Measurements from ENCODE around the gene PHOX2A.

- TF ChIP-seq, protein P1, sequence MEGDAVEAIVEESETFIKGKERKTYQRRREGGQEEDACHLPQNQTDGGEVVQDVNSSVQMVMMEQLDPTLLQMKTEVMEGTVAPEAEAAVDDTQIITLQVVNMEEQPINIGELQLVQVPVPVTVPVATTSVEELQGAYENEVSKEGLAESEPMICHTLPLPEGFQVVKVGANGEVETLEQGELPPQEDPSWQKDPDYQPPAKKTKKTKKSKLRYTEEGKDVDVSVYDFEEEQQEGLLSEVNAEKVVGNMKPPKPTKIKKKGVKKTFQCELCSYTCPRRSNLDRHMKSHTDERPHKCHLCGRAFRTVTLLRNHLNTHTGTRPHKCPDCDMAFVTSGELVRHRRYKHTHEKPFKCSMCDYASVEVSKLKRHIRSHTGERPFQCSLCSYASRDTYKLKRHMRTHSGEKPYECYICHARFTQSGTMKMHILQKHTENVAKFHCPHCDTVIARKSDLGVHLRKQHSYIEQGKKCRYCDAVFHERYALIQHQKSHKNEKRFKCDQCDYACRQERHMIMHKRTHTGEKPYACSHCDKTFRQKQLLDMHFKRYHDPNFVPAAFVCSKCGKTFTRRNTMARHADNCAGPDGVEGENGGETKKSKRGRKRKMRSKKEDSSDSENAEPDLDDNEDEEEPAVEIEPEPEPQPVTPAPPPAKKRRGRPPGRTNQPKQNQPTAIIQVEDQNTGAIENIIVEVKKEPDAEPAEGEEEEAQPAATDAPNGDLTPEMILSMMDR (conservative IDR thresholded peaks at IDR 0.05; ENCODE audit: low read length) = no peak
- TF ChIP-seq EZH2phosphoT487 (IDR thresholded peaks at IDR 0.05; ENCODE audit: borderline replicate concordance) = no peak
These were observed 30.5 kb upstream of the PHOX2A start for GRCh38 chr11:72274435-72274834.

Data from Loucy (cell line).